ENCODE data around the gene GEMIN7. TPM values are rescaled to one million over a fixed set of nuclear protein-coding genes. Genes with fewer than 3 reads are reported as not detected.

Gene GEMIN7
- total RNA-seq, 1 experiment from 2014 or later: 46.0 TPM

DNA sequence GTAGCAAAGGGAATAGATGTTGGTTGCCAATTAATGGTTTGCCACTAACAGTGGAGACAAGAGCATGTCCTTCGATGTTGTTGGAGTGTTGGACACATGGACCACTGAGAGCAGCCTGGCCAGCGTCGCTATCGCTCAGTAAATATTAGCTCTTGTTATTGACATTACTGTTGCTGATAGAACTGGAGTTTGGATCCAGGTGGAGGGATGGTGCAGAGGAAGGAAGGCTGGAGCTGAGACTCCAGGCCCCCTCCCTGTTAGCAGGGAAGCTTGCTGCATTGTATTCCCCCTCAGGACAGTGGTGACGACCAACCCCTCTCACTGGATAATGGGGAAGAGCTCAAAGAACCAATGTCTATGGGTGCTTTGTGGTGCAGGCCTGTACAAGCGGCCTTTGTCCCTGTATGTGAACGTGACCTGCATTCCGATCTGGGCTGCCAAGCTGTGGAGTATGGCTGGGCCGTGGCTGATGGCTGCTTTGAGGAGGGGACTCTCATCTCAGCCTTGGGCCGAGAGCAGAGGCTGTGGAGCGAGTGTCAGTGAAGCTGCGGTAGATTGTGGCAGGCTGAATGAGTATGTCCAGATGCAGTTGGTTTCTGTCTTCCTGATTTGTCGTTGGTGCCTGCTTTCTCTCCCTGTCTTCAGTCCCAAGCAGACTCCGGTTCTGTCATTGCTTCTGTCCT is 33.2 kb upstream of the GEMIN7 start:
- H3K23ac ChIP-seq (ENCODE audit: insufficient read length, low read depth, low read length): no peak overlapping the region
- no peak overlapping the region for H4K91ac ChIP-seq (ENCODE audit: insufficient read length, low read depth, low read length)
- no peak overlapping the region for H4K5ac ChIP-seq (ENCODE audit: insufficient read length, low read depth, low read length)
- H3K79me1 ChIP-seq (ENCODE audit: insufficient read depth, low read depth, low read length, poor library complexity, severe bottlenecking): no peaks in the 10 kb centered on the region
- H3K14ac ChIP-seq (ENCODE audit: insufficient read depth, low read length): no peak overlapping the region
- no peak overlapping the region for H4K8ac ChIP-seq (replicated peaks; ENCODE audit: insufficient read length, low read depth, low read length)
- H2BK120ac ChIP-seq (ENCODE audit: low read depth, low read length, poor library complexity, severe bottlenecking): no peak overlapping the region
- H3K27ac Mint-ChIP-seq: peak overlapping the region in 1 of 3 experiments; percentile 86; a peak in 3 of 7 replicates
- H3K4ac ChIP-seq (ENCODE audit: low read depth, low read length): no peak overlapping the region
- no peaks in the 10 kb centered on the region for H3K27me3 Mint-ChIP-seq (ENCODE audit: low read depth)
- H3K4me1 Mint-ChIP-seq: no peaks in the 10 kb centered on the region; a peak in 1 of 4 replicates
- no peak overlapping the region; a peak in 1 of 5 replicates for H3K4me3 Mint-ChIP-seq
- H3K23me2 ChIP-seq (ENCODE audit: insufficient read length, low read depth, low read length, poor library complexity, severe bottlenecking): no peaks in the 10 kb centered on the region
- H3K9me3 ChIP-seq (ENCODE audit: control insufficient read depth, low read depth, low read length): no peaks in the 10 kb centered on the region
- H2AFZ ChIP-seq (ENCODE audit: low read length): no peak overlapping the region
- no peak overlapping the region for H2BK20ac ChIP-seq (ENCODE audit: low read depth, low read length, poor library complexity, severe bottlenecking)
- no peaks in the 10 kb centered on the region for H3K27me3 ChIP-seq (ENCODE audit: insufficient read depth, low read length)
- H3K36me3 Mint-ChIP-seq (ENCODE audit: insufficient read depth in 1 of 3, low read depth in 3 of 3): peaks cover 19 to 59% (median 51%) of the 10 kb centered on the region in 3 experiments; a peak in 6 of 7 replicates
- no peak overlapping the region for H3K9ac ChIP-seq (ENCODE audit: extremely low read depth, insufficient read length, low read length)
- no peak overlapping the region for H2BK5ac ChIP-seq (ENCODE audit: insufficient read length, low read length)
- no peak overlapping the region for H3K18ac ChIP-seq (ENCODE audit: insufficient read length, low read depth, low read length)
- no peaks in the 10 kb centered on the region; a peak in 1 of 5 replicates for H3K9me3 Mint-ChIP-seq
- peaks cover 5% of the 10 kb centered on the region; the same call in 1 of the 2 replicates for H3K79me2 ChIP-seq (ENCODE audit: insufficient read depth, low read length)
- H4K20me1 ChIP-seq (ENCODE audit: control insufficient read depth, insufficient read depth, insufficient read length): no peaks in the 10 kb centered on the region
- H3K4me2 ChIP-seq (ENCODE audit: insufficient read depth, insufficient read length, low read length): no peak overlapping the region
- no peak overlapping the region for H2BK12ac ChIP-seq (ENCODE audit: insufficient read length, low read depth, low read length)
- TF ChIP-seq, protein P1, sequence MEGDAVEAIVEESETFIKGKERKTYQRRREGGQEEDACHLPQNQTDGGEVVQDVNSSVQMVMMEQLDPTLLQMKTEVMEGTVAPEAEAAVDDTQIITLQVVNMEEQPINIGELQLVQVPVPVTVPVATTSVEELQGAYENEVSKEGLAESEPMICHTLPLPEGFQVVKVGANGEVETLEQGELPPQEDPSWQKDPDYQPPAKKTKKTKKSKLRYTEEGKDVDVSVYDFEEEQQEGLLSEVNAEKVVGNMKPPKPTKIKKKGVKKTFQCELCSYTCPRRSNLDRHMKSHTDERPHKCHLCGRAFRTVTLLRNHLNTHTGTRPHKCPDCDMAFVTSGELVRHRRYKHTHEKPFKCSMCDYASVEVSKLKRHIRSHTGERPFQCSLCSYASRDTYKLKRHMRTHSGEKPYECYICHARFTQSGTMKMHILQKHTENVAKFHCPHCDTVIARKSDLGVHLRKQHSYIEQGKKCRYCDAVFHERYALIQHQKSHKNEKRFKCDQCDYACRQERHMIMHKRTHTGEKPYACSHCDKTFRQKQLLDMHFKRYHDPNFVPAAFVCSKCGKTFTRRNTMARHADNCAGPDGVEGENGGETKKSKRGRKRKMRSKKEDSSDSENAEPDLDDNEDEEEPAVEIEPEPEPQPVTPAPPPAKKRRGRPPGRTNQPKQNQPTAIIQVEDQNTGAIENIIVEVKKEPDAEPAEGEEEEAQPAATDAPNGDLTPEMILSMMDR (conservative IDR thresholded peaks at IDR 0.05): no peak
- no peak overlapping the region for H3T11ph ChIP-seq (ENCODE audit: low read length)
- WGBS (ENCODE audit: extremely low coverage, insufficient read length, low lambda C conversion rate): no CpG with 5 or more reads among the region's 14 CpGs
- DNase-seq: no peak
- H2BK15ac ChIP-seq (ENCODE audit: low read depth, low read length): no peak overlapping the region
- no peak overlapping the region for H3K56ac ChIP-seq (ENCODE audit: insufficient read length, low read depth, low read length)
- H3K27ac ChIP-seq (ENCODE audit: insufficient read length, low read depth, low read length): no peak overlapping the region
- H2AK5ac ChIP-seq (ENCODE audit: insufficient read length, low read length): no peak overlapping the region
- no peaks in the 10 kb centered on the region for H3K4me1 ChIP-seq (ENCODE audit: insufficient read depth, low read length)

Measured in H9 (cell line).